ENCODE results near the gene MAN1C1. TPM values are rescaled to one million over a fixed set of nuclear protein-coding genes. Genes with fewer than 3 reads are reported as not detected.

The MAN1C1 gene
- total and polyA plus RNA-seq, 9 of the 15 experiments (the other 6 are each of a cell fraction or from before 2014, with no cell fraction given): 0.04 to 0.44 (median 0.10) TPM; not detected in 3

GRCh38 chr1:25694167-25695007 lies 77.8 kb downstream of the MAN1C1 start (continued):
- TF ChIP-seq PBX2 (CRISPR knock-in tag; IDR thresholded peaks at IDR 0.05; ENCODE audit: low read depth) (no peak), PBX2 (tag; conservative IDR thresholded peaks at IDR 0.05; ENCODE audit: low read depth) (peak; percentile 79), KDM1A (IDR thresholded peaks at IDR 0.05) (peak; percentile 68 to 78), ARID3B (CRISPR knock-in tag; IDR thresholded peaks at IDR 0.05; ENCODE audit: borderline replicate concordance) (no peak), PKNOX1 (IDR thresholded peaks at IDR 0.05) (peak; percentile 80), PHF20 (IDR thresholded peaks at IDR 0.05; ENCODE audit: partially characterized antibody) (peak; percentile 27), TBP (optimal IDR thresholded peaks at IDR 0.05; ENCODE audit: low read depth, low read length) (no peak), ZNF766 (CRISPR knock-in tag; conservative IDR thresholded peaks at IDR 0.05) (0 out of 2 replicates have a peak, but pooled peaks have one; percentile 32), CBX1 (IDR thresholded peaks at IDR 0.05; ENCODE audit: low read depth) (peak; percentile 72; the same call in 1 of the 2 replicates), CHD4 (IDR thresholded peaks at IDR 0.05; ENCODE audit: insufficient read depth, insufficient replicate concordance, low read depth, low read length, poor library complexity, severe bottlenecking) (peak; percentile 98), SREBF1 (IDR thresholded peaks at IDR 0.05; ENCODE audit: borderline replicate concordance, low read depth, low read length) (no peak), IRF1 (CRISPR knock-in tag; IDR thresholded peaks at IDR 0.05; ENCODE audit: borderline replicate concordance) (no peak), ZNF24 (IDR thresholded peaks at IDR 0.05) (no peak), MAFG (tag; conservative IDR thresholded peaks at IDR 0.05) (peak; percentile 97), USF2 (CRISPR knock-in tag; IDR thresholded peaks at IDR 0.05) (0 out of 2 replicates have a peak, but pooled peaks have one; percentile 10), ZNF449 (CRISPR knock-in tag; IDR thresholded peaks at IDR 0.05) (no peak), ADNP (tag; IDR thresholded peaks at IDR 0.05) (peak; percentile 82)
